B cell (primary cell): ENCODE measurements around the gene COL13A1. TPM values are rescaled to one million over a fixed set of nuclear protein-coding genes. Genes with fewer than 3 reads are reported as not detected.
A peak's percentile ranks its signal among the peaks of the same experiment; 100 is the strongest.

ENCODE experiments used
- ATAC-seq: fragments of 200-7000 bp; cut with Tn5 transposase; one replicate; pipeline ENCODE4 v1.10.0; 2021; ENCODE audit warnings: low read depth, mild to moderate bottlenecking, moderate number of reproducible peaks, moderate library complexity
- CTCF ChIA-PET: fragments of 350-600 bp; sonication (Branson Sonifier 250); formaldehyde crosslinking; loops from one replicate; lab custom pipeline; 2021; ENCODE audit warnings: antibody characterized with exemption, inconsistent platforms; lab: Charles Lee
- POLR2A ChIA-PET: fragments of 350-600 bp; sonication (Branson Sonifier 250); formaldehyde crosslinking; loops from one replicate; lab custom pipeline; 2021; ENCODE audit warnings: antibody characterized with exemption; lab: Charles Lee
- DNase-seq: peaks from one replicate; pipeline ENCODE4 v3.0.0; 2013
- H2AFZ ChIP-seq: 2 replicates; pipeline ENCODE4 v1.6.1; 2012; ENCODE audit warnings: mild to moderate bottlenecking, low read depth, low read length; ENCODE audit not compliant: insufficient read depth, poor library complexity, severe bottlenecking
- H3K27ac ChIP-seq, 2 donors: 1 replicate in 1 of 2; 2 replicates in 1 of 2; pipeline ENCODE4 v1.5.1; 2012 to 2013; ENCODE audit warnings: low read length in 2 of 2, mild to moderate bottlenecking in 2 of 2, moderate library complexity in 1 of 2
- H3K27me3 ChIP-seq, 4 experiments: fragments of 200-600 bp in 1 of 4; sonication (generic) in 1 of 4; replicated peaks in 1 of 4; 1 replicate in 2 of 4; 2 replicates in 2 of 4; pipeline versions ENCODE4 v1.6.1 to v1.7.0; 2013 to 2016; ENCODE audit warnings: low read length in 3 of 4, mild to moderate bottlenecking in 2 of 4, mixed read lengths in 1 of 4, moderate library complexity in 1 of 4; ENCODE audit not compliant: insufficient read depth in 4 of 4, control insufficient read depth in 3 of 4; ENCODE audit errors: control extremely low read depth in 1 of 4
- H3K36me3 ChIP-seq, 2 experiments: replicated peaks in 1 of 2; 1 replicate in 1 of 2; 2 replicates in 1 of 2; pipeline versions ENCODE4 v1.6.1 to v1.7.1; 2013; ENCODE audit warnings: low read length in 1 of 2; ENCODE audit not compliant: insufficient read depth in 2 of 2, control insufficient read depth in 1 of 2; ENCODE audit errors: control extremely low read depth in 1 of 2, extremely low read depth in 1 of 2
- H3K4me1 ChIP-seq, 2 donors: fragments of 200-600 bp in 1 of 2; sonication (generic) in 1 of 2; 1 replicate in 1 of 2; 2 replicates in 1 of 2; pipeline versions ENCODE4 v1.5.1 to v1.6.1; 2013 to 2017; ENCODE audit warnings: low read length in 2 of 2; ENCODE audit not compliant: control insufficient read depth in 2 of 2, insufficient read depth in 2 of 2
- H3K4me2 ChIP-seq: replicated peaks from 2 replicates; pipeline ENCODE3; 2012; ENCODE audit warnings: mild to moderate bottlenecking, low read depth, low read length; ENCODE audit not compliant: poor library complexity, severe bottlenecking
- H3K4me3 ChIP-seq, 5 experiments: fragments of 200-600 bp in 1 of 5; sonication (generic) in 1 of 5; 1 replicate in 3 of 5; 2 replicates in 2 of 5; pipeline versions ENCODE4 v1.5.1 to v1.7.0; 2011 to 2016; ENCODE audit warnings: low read length in 4 of 5, mild to moderate bottlenecking in 4 of 5, low read depth in 2 of 5, control low read depth in 1 of 5, moderate library complexity in 1 of 5; ENCODE audit not compliant: insufficient read depth in 1 of 5; ENCODE audit errors: control extremely low read depth in 1 of 5, extremely low read depth in 1 of 5
- H3K79me2 ChIP-seq: fragments of 200-600 bp; sonication (generic); one replicate; pipeline ENCODE4 v1.6.0; 2016; ENCODE audit warnings: low read length; ENCODE audit not compliant: control insufficient read depth, insufficient read depth
- H3K9ac ChIP-seq: fragments of 200-600 bp; sonication (generic); 2 replicates; pipeline ENCODE4 v1.6.1; 2017; ENCODE audit warnings: mild to moderate bottlenecking, low read length, moderate library complexity
- H3K9me3 ChIP-seq, 3 donors: one replicate each; pipeline versions ENCODE4 v1.6.1 to v1.7.1; 2013; ENCODE audit warnings: low read length in 2 of 3; ENCODE audit not compliant: control insufficient read depth in 2 of 3, insufficient read depth in 1 of 3; ENCODE audit errors: control extremely low read depth in 1 of 3
- H4K20me1 ChIP-seq: 2 replicates; pipeline ENCODE4 v1.6.0; 2012; ENCODE audit warnings: mild to moderate bottlenecking, low read length; ENCODE audit not compliant: insufficient read depth, control insufficient read depth, poor library complexity, severe bottlenecking
- H3K27ac Mint-ChIP-seq: one replicate; pipeline ENCODE4 v1.8.0; 2021; ENCODE audit warnings: mixed read lengths
- H3K27me3 Mint-ChIP-seq: one replicate; pipeline ENCODE4 v1.8.0; 2021; ENCODE audit warnings: mixed read lengths
- H3K4me1 Mint-ChIP-seq: one replicate; pipeline ENCODE4 v1.8.0; 2021; ENCODE audit warnings: mixed read lengths
- H3K4me3 Mint-ChIP-seq: one replicate; pipeline ENCODE4 v1.8.0; 2021; ENCODE audit warnings: mixed read lengths
- H3K9me3 Mint-ChIP-seq: one replicate; pipeline ENCODE4 v1.8.0; 2022; ENCODE audit warnings: mixed read lengths; ENCODE audit not compliant: insufficient read depth
- EZH2 ChIP-seq: IDR thresholded peaks from 2 replicates; pipeline ENCODE4 v1.6.1; 2012; ENCODE audit warnings: borderline replicate concordance, low read depth, mild to moderate bottlenecking, moderate library complexity, low read length; ENCODE audit not compliant: insufficient read depth, poor library complexity, severe bottlenecking
- WGBS: methylation state at CpG from one replicate; pipeline ENCODE4 v1.1.5; 2013; ENCODE audit warnings: missing lambda C conversion rate; ENCODE audit not compliant: insufficient coverage; 5-methylcytosine and 5-hydroxymethylcytosine counted together
- intact Hi-C: fragments of 100-400 bp; cut with micrococcal nuclease; formaldehyde crosslinking; loops from one replicate; pipeline ENCODE4 v1.10.0; 2022
- polyA plus RNA-seq: library from polyadenylated mRNA; depleted of rRNA; stranded (reverse); fragments of >200 nt; gene quantifications from 2 replicates; pipeline ENCODE4 v1.2.3, GENCODE V29; 2012
- total RNA-seq, 2 donors: library from RNA; stranded (reverse); fragments of 120-200 nt in 1 of 2; gene quantifications; 1 replicate in 1 of 2; 2 replicates in 1 of 2; pipeline versions ENCODE4 v1.2.3 to v1.2.4, GENCODE V29; 2013 to 2022
- TF ChIP-seq, protein P1 (sequence below): fragments of 200-600 bp; IDR thresholded peaks from one replicate; pipeline ENCODE4 v1.8.0; 2022; ENCODE audit warnings: antibody characterized with exemption, mild to moderate bottlenecking

COL13A1 gene
- total and polyA plus RNA-seq, 2 donors (not counting 1 experiment from before 2014, with no cell fraction given): not detected

DNA sequence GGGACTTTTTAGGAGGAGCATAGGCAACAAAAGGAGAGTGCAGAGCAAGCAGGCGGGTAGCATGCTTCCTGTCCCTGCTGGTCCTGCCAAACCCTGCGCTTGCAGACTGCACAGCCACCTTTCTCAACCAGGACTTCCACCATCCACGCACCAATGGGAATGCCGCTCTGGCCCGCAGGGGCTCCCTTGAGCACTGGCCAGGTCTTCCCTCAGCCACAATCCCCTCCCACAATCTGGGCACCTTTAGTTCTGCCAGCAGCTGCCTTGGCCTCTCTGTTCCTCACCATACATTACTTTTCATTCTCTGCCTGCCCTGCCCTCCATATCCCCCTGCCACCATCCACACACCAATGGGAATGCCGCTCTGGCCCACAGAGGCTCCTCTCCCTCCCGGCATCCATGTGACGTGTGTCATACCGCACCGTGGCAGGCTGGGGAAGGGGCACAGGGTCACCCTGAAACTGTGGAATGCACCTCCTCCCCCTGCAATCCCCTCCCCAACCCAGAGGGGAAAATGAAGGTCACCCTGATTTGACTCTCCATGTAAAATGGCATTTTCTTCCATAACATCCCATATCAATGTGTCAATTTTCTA lies 153.6 kb downstream of the COL13A1 start:
- ATAC-seq (no peak), DNase-seq (no peak)
- Histone ChIP-seq H3K4me3 (no peak overlapping the region), H4K20me1 (no peaks in the 10 kb centered on the region), H3K36me3 (no peaks in the 10 kb centered on the region), H2AFZ (no peak overlapping the region), H3K27ac (no peak overlapping the region), H3K4me1 (peaks cover 6 to 22% of the 10 kb centered on the region in 2 donors), H3K79me2 (no peaks in the 10 kb centered on the region), H3K9ac (no peak overlapping the region), H3K4me2 (no peak overlapping the region), H3K9me3 (no peaks in the 10 kb centered on the region), H3K27me3 (no peaks in the 10 kb centered on the region)
- TF ChIP-seq, protein P1, sequence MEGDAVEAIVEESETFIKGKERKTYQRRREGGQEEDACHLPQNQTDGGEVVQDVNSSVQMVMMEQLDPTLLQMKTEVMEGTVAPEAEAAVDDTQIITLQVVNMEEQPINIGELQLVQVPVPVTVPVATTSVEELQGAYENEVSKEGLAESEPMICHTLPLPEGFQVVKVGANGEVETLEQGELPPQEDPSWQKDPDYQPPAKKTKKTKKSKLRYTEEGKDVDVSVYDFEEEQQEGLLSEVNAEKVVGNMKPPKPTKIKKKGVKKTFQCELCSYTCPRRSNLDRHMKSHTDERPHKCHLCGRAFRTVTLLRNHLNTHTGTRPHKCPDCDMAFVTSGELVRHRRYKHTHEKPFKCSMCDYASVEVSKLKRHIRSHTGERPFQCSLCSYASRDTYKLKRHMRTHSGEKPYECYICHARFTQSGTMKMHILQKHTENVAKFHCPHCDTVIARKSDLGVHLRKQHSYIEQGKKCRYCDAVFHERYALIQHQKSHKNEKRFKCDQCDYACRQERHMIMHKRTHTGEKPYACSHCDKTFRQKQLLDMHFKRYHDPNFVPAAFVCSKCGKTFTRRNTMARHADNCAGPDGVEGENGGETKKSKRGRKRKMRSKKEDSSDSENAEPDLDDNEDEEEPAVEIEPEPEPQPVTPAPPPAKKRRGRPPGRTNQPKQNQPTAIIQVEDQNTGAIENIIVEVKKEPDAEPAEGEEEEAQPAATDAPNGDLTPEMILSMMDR: no peak
- no peak for TF ChIP-seq EZH2
- WGBS: 93% methylated on average over 10 of the region's 10 CpGs
- CTCF ChIA-PET: no interaction called here
- intact Hi-C loops: no loop called here
- POLR2A ChIA-PET: no interaction called here
- Mint-ChIP-seq H3K9me3 (no peaks in the 10 kb centered on the region), H3K4me3 (no peak overlapping the region), H3K4me1 (peaks cover 34% of the 10 kb centered on the region), H3K27ac (peak overlapping the region; percentile 35), H3K27me3 (peaks cover 9% of the 10 kb centered on the region)

DNA sequence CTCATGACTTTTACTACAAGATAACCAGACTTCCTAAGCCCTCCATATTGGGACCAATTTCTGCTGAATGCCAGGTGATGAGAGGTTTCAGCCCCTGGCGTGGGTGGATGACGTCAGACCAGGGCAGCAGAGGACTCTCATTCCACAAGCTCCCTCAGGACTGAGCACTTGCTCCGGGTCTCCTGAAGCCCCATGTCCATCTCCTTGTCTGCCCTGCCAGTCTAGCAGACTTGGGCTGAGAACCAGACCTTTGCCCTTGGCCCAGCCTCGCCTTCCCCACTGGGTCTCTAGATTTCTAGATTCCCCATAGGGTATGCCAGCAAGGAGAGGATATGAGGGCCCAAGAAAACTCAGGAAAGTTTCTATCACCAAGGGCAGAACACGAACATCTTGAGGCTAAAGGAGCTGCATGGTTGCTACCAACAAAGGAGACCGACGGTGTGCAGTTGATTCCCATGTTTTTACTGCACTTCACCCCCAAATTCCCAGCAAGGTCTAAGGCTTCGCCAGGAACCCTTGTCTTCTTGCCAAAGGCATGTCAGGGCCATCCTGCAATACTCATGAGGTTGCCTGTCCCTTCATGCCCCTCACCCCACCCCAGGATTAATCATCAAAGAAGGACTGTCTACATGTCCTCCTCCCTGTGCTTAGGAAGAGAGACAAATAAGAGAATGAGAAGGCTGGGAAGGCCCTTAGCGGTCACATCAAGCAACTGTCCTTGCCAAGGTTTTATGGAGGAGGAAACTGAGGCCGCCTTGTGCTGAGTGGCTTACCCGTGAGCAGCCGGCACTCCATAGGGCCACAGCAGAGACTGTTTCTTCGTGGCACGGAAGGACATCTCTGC lies 154.4 kb downstream of the COL13A1 start:
- Histone ChIP-seq H2AFZ (no peak overlapping the region), H3K79me2 (no peaks in the 10 kb centered on the region), H3K4me2 (no peak overlapping the region), H3K4me3 (no peak overlapping the region), H3K27ac (no peak overlapping the region), H3K9ac (no peak overlapping the region), H3K9me3 (no peaks in the 10 kb centered on the region), H3K27me3 (no peaks in the 10 kb centered on the region), H3K36me3 (no peaks in the 10 kb centered on the region), H3K4me1 (peaks cover 6 to 25% of the 10 kb centered on the region in 2 donors), H4K20me1 (no peaks in the 10 kb centered on the region)
- no peak for TF ChIP-seq EZH2
- TF ChIP-seq, protein P1: no peak
- H3K9me3 Mint-ChIP-seq: no peaks in the 10 kb centered on the region
- no peak overlapping the region for H3K27ac Mint-ChIP-seq
- POLR2A ChIA-PET: no interaction called here
- WGBS: 96% methylated on average over 14 of the region's 14 CpGs
- peaks cover 35% of the 10 kb centered on the region for H3K4me1 Mint-ChIP-seq
- intact Hi-C loops: no loop called here
- no peak for ATAC-seq
- DNase-seq: no peak
- CTCF ChIA-PET: no interaction called here
- H3K27me3 Mint-ChIP-seq: peaks cover 9% of the 10 kb centered on the region
- no peak overlapping the region for H3K4me3 Mint-ChIP-seq
